HG03521 (cell line): Measurements from ENCODE around the gene HORMAD1.
"Not testable (repeated sequence)": the region's sequence is repeated elsewhere in the genome, so short reads cannot be mapped to it uniquely, and the experiment has no call there.

Experiments used
- ATAC-seq: cut with Tn5 transposase; IDR thresholded peaks from one replicate; pipeline ENCODE4 v1.9.1; 2021; ENCODE audit warnings: mild to moderate bottlenecking, moderate library complexity; ENCODE audit not compliant: unreplicated experiment

HORMAD1 gene

GRCh38 chr1:150720703-150721102 lies at the start of gene HORMAD1:
Gene HORMAD1, minus strand, starts transcription at chr1:150720895. Its CDS starts 1,390 bp downstream, at chr1:150719505.
- no peak for ATAC-seq

GRCh38 chr1:150767704-150768103 lies 47.0 kb upstream of the HORMAD1 start:
- not testable (repeated sequence) for ATAC-seq

GRCh38 chr1:150765977-150766301 lies 45.2 kb upstream of the HORMAD1 start:
- not testable (repeated sequence) for ATAC-seq

- ATAC-seq = peak; percentile 69
These were observed 44.7 kb upstream of the HORMAD1 start, which contains the start of gene CTSS for GRCh38 chr1:150765296-150765976. Gene CTSS, minus strand, starts transcription at chr1:150765778. Its CDS starts 1,015 bp downstream, at chr1:150764763.

- no peak for ATAC-seq
These were observed 44.0 kb upstream of the HORMAD1 start for GRCh38 chr1:150764617-150765101.

- no peak for ATAC-seq
These were observed 42.3 kb upstream of the HORMAD1 start for GRCh38 chr1:150763018-150763417.

GRCh38 chr1:150762552-150762951 lies 41.9 kb upstream of the HORMAD1 start:
- ATAC-seq = no peak

GRCh38 chr1:150761801-150762200 lies 41.1 kb upstream of the HORMAD1 start:
- ATAC-seq = no peak

- ATAC-seq = no peak
These were observed 39.3 kb upstream of the HORMAD1 start for GRCh38 chr1:150760013-150760412.

GRCh38 chr1:150753416-150753815 lies 32.7 kb upstream of the HORMAD1 start:
- no peak for ATAC-seq

GRCh38 chr1:150751443-150751842 lies 30.7 kb upstream of the HORMAD1 start:
- no peak for ATAC-seq

- ATAC-seq = no peak
These were observed 29.1 kb upstream of the HORMAD1 start for GRCh38 chr1:150749720-150750311.

- ATAC-seq = no peak
These were observed 28.4 kb upstream of the HORMAD1 start for GRCh38 chr1:150748878-150749719.

GRCh38 chr1:150730130-150730721 lies 9.5 kb upstream of the HORMAD1 start:
- no peak for ATAC-seq

- ATAC-seq = no peak
These were observed 3.6 kb upstream of the HORMAD1 start for GRCh38 chr1:150724336-150724735.

GRCh38 chr1:150720098-150720497 lies 597 bp downstream of the HORMAD1 start:
- no peak for ATAC-seq

- no peak for ATAC-seq
These were observed 2.3 kb downstream of the HORMAD1 start for GRCh38 chr1:150718225-150718891.

- not testable (repeated sequence) for ATAC-seq
These were observed 11.7 kb downstream of the HORMAD1 start for GRCh38 chr1:150709031-150709430.

- no peak for ATAC-seq
These were observed 12.1 kb downstream of the HORMAD1 start for GRCh38 chr1:150708595-150708994.

GRCh38 chr1:150706091-150706490 lies 14.6 kb downstream of the HORMAD1 start:
- no peak for ATAC-seq

- no peak for ATAC-seq
These were observed 17.3 kb downstream of the HORMAD1 start for GRCh38 chr1:150703427-150703826.
